OCI-LY1 (cell line): ENCODE results near the gene STARD9.

ENCODE experiments used
- EZH2 ChIP-seq: fragments of 200-600 bp; sonication (generic), shearing (Covaris generic); IDR thresholded peaks from 2 replicates; pipeline ENCODE4 v1.8.0; 2017; ENCODE audit warnings: borderline replicate concordance, mixed run types, mild to moderate bottlenecking, antibody characterized with exemption, low read length, moderate library complexity, mixed read lengths
- TF ChIP-seq, protein P1 (sequence below): fragments of 200-600 bp; sonication (generic), shearing (Covaris generic); IDR thresholded peaks from 2 replicates; pipeline ENCODE4 v1.5.1; 2017; ENCODE audit warnings: mild to moderate bottlenecking, antibody characterized with exemption, low read length, moderate library complexity, mixed read lengths

DNA sequence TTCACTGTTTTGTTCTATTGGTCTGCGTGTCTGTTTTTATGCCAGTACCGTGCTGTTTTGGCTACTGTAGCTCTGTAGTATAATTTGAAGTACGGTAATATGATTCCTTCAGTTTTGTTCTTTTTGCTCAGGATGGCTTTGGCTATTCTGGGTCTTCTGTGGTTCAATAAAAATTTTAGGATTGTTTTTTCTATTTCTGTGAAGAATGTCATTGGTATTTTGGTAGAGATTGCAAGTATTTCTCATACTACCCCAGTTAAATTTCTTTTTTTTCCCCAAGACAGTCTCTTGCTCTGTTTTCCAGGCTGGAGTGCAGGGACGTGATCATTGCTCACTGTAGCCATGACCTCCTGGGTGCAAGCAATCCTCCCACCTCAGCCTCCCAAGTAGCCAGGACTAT lies 53.4 kb downstream of the STARD9 start:
- TF ChIP-seq, protein P1, sequence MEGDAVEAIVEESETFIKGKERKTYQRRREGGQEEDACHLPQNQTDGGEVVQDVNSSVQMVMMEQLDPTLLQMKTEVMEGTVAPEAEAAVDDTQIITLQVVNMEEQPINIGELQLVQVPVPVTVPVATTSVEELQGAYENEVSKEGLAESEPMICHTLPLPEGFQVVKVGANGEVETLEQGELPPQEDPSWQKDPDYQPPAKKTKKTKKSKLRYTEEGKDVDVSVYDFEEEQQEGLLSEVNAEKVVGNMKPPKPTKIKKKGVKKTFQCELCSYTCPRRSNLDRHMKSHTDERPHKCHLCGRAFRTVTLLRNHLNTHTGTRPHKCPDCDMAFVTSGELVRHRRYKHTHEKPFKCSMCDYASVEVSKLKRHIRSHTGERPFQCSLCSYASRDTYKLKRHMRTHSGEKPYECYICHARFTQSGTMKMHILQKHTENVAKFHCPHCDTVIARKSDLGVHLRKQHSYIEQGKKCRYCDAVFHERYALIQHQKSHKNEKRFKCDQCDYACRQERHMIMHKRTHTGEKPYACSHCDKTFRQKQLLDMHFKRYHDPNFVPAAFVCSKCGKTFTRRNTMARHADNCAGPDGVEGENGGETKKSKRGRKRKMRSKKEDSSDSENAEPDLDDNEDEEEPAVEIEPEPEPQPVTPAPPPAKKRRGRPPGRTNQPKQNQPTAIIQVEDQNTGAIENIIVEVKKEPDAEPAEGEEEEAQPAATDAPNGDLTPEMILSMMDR: no peak
- TF ChIP-seq EZH2: no peak
